IMR-90 (cell line): Measurements from ENCODE around the gene SH3TC1. TPM values are rescaled to one million over a fixed set of nuclear protein-coding genes. Genes with fewer than 3 reads are reported as not detected.

ENCODE experiments used
- ATAC-seq: fragments of 200-7000 bp; cut with Tn5 transposase; 2 replicates; pipeline ENCODE4 v1.9.1; 2020; ENCODE audit warnings: low read depth, mild to moderate bottlenecking, moderate library complexity
- BruUV-seq: library from RNA; stranded (reverse); fragments of 400-500 nt; replicated peaks from 2 replicates; lab custom pipeline; 2021; lab: Mats Ljungman, UMichigan
- CTCF ChIA-PET: fragments of 300-600 bp; formaldehyde crosslinking; extraction: SDS; loops from one replicate; lab custom pipeline; 2021; ENCODE audit warnings: antibody characterized with exemption; lab: Yijun Ruan, JAX
- POLR2A ChIA-PET: fragments of 300-600 bp; sonication (Branson Sonifier 250); formaldehyde crosslinking; loops from one replicate; lab custom pipeline; 2022; ENCODE audit warnings: antibody characterized with exemption; ENCODE audit not compliant: unreplicated experiment; lab: Charles Lee
- DNase-seq: peaks from one replicate; pipeline ENCODE4 v3.0.0; 2013
- H2AFZ ChIP-seq: replicated peaks from 2 replicates; pipeline ENCODE3; 2013; ENCODE audit warnings: low read length, mild to moderate bottlenecking; ENCODE audit not compliant: poor library complexity
- H2AK5ac ChIP-seq: 2 replicates; pipeline ENCODE4 v1.6.1; 2013; ENCODE audit warnings: low read depth, low read length, inconsistent platforms
- H2AK9ac ChIP-seq: replicated peaks from 2 replicates; pipeline ENCODE3; 2013; ENCODE audit warnings: mild to moderate bottlenecking, low read depth, low read length, moderate library complexity; ENCODE audit not compliant: poor library complexity
- H2BK120ac ChIP-seq: 2 replicates; pipeline ENCODE4 v1.6.1; 2013; ENCODE audit warnings: low read depth, low read length, inconsistent platforms
- H2BK15ac ChIP-seq: 3 replicates; pipeline ENCODE4 v1.6.1; 2013; ENCODE audit warnings: low read depth, low read length, inconsistent platforms
- H2BK20ac ChIP-seq: 2 replicates; pipeline ENCODE4 v1.6.1; 2013; ENCODE audit warnings: low read depth, mild to moderate bottlenecking, inconsistent platforms, low read length, moderate library complexity
- H2BK5ac ChIP-seq: 2 replicates; pipeline ENCODE4 v1.6.1; 2013; ENCODE audit warnings: mild to moderate bottlenecking, low read depth, low read length, inconsistent platforms; ENCODE audit not compliant: poor library complexity, severe bottlenecking
- H3K14ac ChIP-seq: replicated peaks from 2 replicates; pipeline ENCODE4 v1.6.1; 2013; ENCODE audit warnings: low read depth, low read length, inconsistent platforms
- H3K18ac ChIP-seq: 2 replicates; pipeline ENCODE4 v1.6.1; 2013; ENCODE audit warnings: low read depth, low read length, control low read depth
- H3K23ac ChIP-seq: 2 replicates; pipeline ENCODE4 v1.6.1; 2013; ENCODE audit warnings: low read depth, low read length, inconsistent platforms
- H3K27ac ChIP-seq: 2 replicates; pipeline ENCODE4 v1.5.1; 2013; ENCODE audit warnings: mild to moderate bottlenecking, control low read depth, low read length; ENCODE audit not compliant: insufficient read depth
- H3K27me3 ChIP-seq: 2 replicates; pipeline ENCODE4 v1.6.1; 2013; ENCODE audit warnings: low read length; ENCODE audit not compliant: control insufficient read depth, insufficient read depth
- H3K36me3 ChIP-seq: 2 replicates; pipeline ENCODE4 v1.6.1; 2013; ENCODE audit warnings: low read length, mixed read lengths; ENCODE audit not compliant: control insufficient read depth, insufficient read depth
- H3K4ac ChIP-seq: 2 replicates; pipeline ENCODE4 v1.6.1; 2013; ENCODE audit warnings: low read depth, low read length, inconsistent platforms
- H3K4me1 ChIP-seq: 2 replicates; pipeline ENCODE4 v1.6.1; 2013; ENCODE audit warnings: low read length, mixed read lengths; ENCODE audit not compliant: control insufficient read depth, insufficient read depth
- H3K4me2 ChIP-seq: 2 replicates; pipeline ENCODE4 v1.6.1; 2013; ENCODE audit warnings: low read depth, mild to moderate bottlenecking, control low read depth, low read length, moderate library complexity
- H3K4me3 ChIP-seq: 2 replicates; pipeline ENCODE4 v1.5.1; 2013; ENCODE audit warnings: low read depth, mild to moderate bottlenecking, control low read depth, low read length, moderate library complexity; ENCODE audit not compliant: insufficient read depth
- H3K56ac ChIP-seq: 2 replicates; pipeline ENCODE4 v1.6.1; 2013; ENCODE audit warnings: low read length, inconsistent platforms; ENCODE audit not compliant: insufficient read depth; ENCODE audit errors: extremely low read depth
- H3K79me1 ChIP-seq, 2 experiments: 2 replicates each; pipeline ENCODE4 v1.6.1; 2013; ENCODE audit warnings: low read length in 2 of 2, inconsistent platforms in 1 of 2, low read depth in 1 of 2
- H3K9ac ChIP-seq: 2 replicates; pipeline ENCODE4 v1.6.1; 2013; ENCODE audit warnings: low read depth, low read length, control low read depth
- H3K9me1 ChIP-seq: 2 replicates; pipeline ENCODE4 v1.6.1; 2013; ENCODE audit warnings: low read length, inconsistent platforms; ENCODE audit not compliant: insufficient read depth
- H3K9me3 ChIP-seq: 2 replicates; pipeline ENCODE4 v1.6.1; 2013; ENCODE audit warnings: low read length; ENCODE audit not compliant: control insufficient read depth, insufficient read depth
- H4K20me1 ChIP-seq: 2 replicates; pipeline ENCODE4 v1.6.1; 2013; ENCODE audit warnings: low read length, inconsistent platforms; ENCODE audit not compliant: insufficient read depth
- H4K5ac ChIP-seq: 2 replicates; pipeline ENCODE4 v1.6.1; 2013; ENCODE audit warnings: mild to moderate bottlenecking, low read depth, low read length, control low read depth
- H4K8ac ChIP-seq, 2 experiments: 2 replicates each; pipeline ENCODE4 v1.6.1; 2013; ENCODE audit warnings: low read depth in 2 of 2, low read length in 2 of 2, control low read depth in 1 of 2, inconsistent platforms in 1 of 2
- H4K91ac ChIP-seq: 2 replicates; pipeline ENCODE4 v1.6.1; 2013; ENCODE audit warnings: low read depth, low read length, inconsistent platforms; ENCODE audit not compliant: insufficient read depth
- BHLHE40 ChIP-seq: fragments of 150-350 bp; IDR thresholded peaks from 2 replicates; pipeline ENCODE4 v1.6.1; 2016; ENCODE audit warnings: mild to moderate bottlenecking, low read depth, low read length
- CEBPB ChIP-seq: IDR thresholded peaks from 2 replicates; pipeline ENCODE4 v1.6.1; 2012; ENCODE audit warnings: low read depth, low read length, improper control_type of control experiment
- RCOR1 ChIP-seq: IDR thresholded peaks from 2 replicates; pipeline ENCODE4 v1.6.1; 2012; ENCODE audit warnings: mild to moderate bottlenecking, low read length, improper control_type of control experiment; ENCODE audit not compliant: insufficient replicate concordance
- WGBS, 2 experiments: methylation state at CpG; one replicate each; pipeline versions ENCODE4 v1.1.5 to v1.1.7; 2013; ENCODE audit warnings: missing lambda C conversion rate in 2 of 2; ENCODE audit not compliant: insufficient read length in 1 of 2; ENCODE audit errors: extremely low coverage in 2 of 2; 5-methylcytosine and 5-hydroxymethylcytosine counted together
- dilution Hi-C: fragments of 300-500 bp; cut with HindIII; formaldehyde crosslinking; loops from one replicate; pipeline ENCODE4 v1.14.3; 2018; ENCODE audit warnings: low sequenced_read_pairs; ENCODE audit not compliant: unreplicated experiment
- in situ Hi-C: fragments of 300-500 bp; cut with MboI; formaldehyde crosslinking; loops from 3 replicates; pipeline ENCODE4 v1.14.3; 2019; ENCODE audit warnings: low sequenced_read_pairs, inconsistent platforms, mixed read lengths
- intact Hi-C: fragments of 100-400 bp; cut with micrococcal nuclease; formaldehyde crosslinking; loops from 2 replicates; pipeline ENCODE4 v1.10.0; 2022
- polyA plus RNA-seq, 3 experiments: library from polyadenylated mRNA; depleted of rRNA; stranded (reverse); fragments of >200 nt; gene quantifications; 2 replicates each; pipeline ENCODE4 v1.2.3, GENCODE V29; 2012; ENCODE audit warnings: low replicate concordance in 1 of 3
- total RNA-seq: library from RNA; depleted of rRNA; stranded (reverse); fragments of >200 nt; gene quantifications from 2 replicates; pipeline ENCODE4 v1.2.3, GENCODE V29; 2012

SH3TC1 gene
- total and polyA plus RNA-seq, 2 of the 4 experiments (the other 2 are of a cell fraction), result 1.6 to 2.2 TPM

GRCh38 chr4:8252301-8253173 is 53.4 kb downstream of the SH3TC1 start:
- Histone ChIP-seq H3K79me1 (no peaks in the 10 kb centered on the region), H3K27me3 (peaks cover 3% of the 10 kb centered on the region; the same call in 1 of the 2 replicates), H3K27ac (no peak overlapping the region), H2BK5ac (no peak overlapping the region), H4K5ac (no peak overlapping the region), H3K9me1 (no peaks in the 10 kb centered on the region; the same call in 1 of the 2 replicates), H3K14ac (no peak overlapping the region), H3K9me3 (no peaks in the 10 kb centered on the region), H3K9ac (no peak overlapping the region), H3K23ac (no peak overlapping the region; the same call in 1 of the 2 replicates), H3K36me3 (no peaks in the 10 kb centered on the region), H3K56ac (no peak overlapping the region), H4K20me1 (no peaks in the 10 kb centered on the region), H2AK9ac (peak overlapping the region; percentile 39), H2BK20ac (no peak overlapping the region), H4K8ac (no peak overlapping the region), H3K4me2 (no peak overlapping the region; the same call in 1 of the 2 replicates), H4K91ac (no peak overlapping the region), H3K4ac (no peak overlapping the region), H2BK15ac (no peak overlapping the region), H2AK5ac (peak overlapping the region; percentile 58; the same call in 1 of the 2 replicates), H3K18ac (no peak overlapping the region), H3K4me1 (peaks cover 11% of the 10 kb centered on the region; the same call in 1 of the 2 replicates), H2BK120ac (no peak overlapping the region), H2AFZ (peak overlapping the region; percentile 32), H3K4me3 (no peak overlapping the region)
- intact Hi-C loops, result no loop called here
- POLR2A ChIA-PET, result interaction anchor here (0.7 kb wide), 1 partner anchor 294 kb away, joined by 3 read pairs; no protein-coding TSS in a partner anchor
- CTCF ChIA-PET, result interaction anchor here (0.6 kb wide), 1 partner anchor 135 kb away, joined by 3 read pairs; no protein-coding TSS in a partner anchor
- ATAC-seq, result peak; percentile 38; the same call in 1 of the 2 replicates
- dilution Hi-C loops, result no loop called here
- BruUV-seq, result no TSS peak
- TF ChIP-seq BHLHE40 (0 out of 2 replicates have a peak, but pooled peaks have one; percentile 23), CEBPB (0 out of 2 replicates have a peak, but pooled peaks have one; percentile 22), RCOR1 (no peak)
- WGBS, 2 experiments, result 91% methylated on average over 8 of the region's 23 CpGs; no CpG with 5 or more reads in 1 of the 2 experiments
- in situ Hi-C loops, result no loop called here
- DNase-seq, result peak; percentile 63
